Measurements from ENCODE around the gene ZNF185. TPM values are rescaled to one million over a fixed set of nuclear protein-coding genes. Genes with fewer than 3 reads are reported as not detected.

Gene ZNF185
- total and polyA plus RNA-seq, 10 donors, result 2.0 to 13.8 (median 7.8) TPM

GRCh38 chrX:152861826-152862225 is 36.0 kb upstream of the ZNF185 start:
- TF ChIP-seq POLR2AphosphoS5 (IDR thresholded peaks at IDR 0.05), result no peak
- no peak for TF ChIP-seq CTCF (IDR thresholded peaks at IDR 0.05 in 8 of 11, conservative IDR thresholded peaks at IDR 0.05 in 3 of 11)
- TF ChIP-seq POLR2A (IDR thresholded peaks at IDR 0.05), result no peak
- H3K4me1 ChIP-seq, result no peaks in the 10 kb centered on the region
- intact Hi-C loops (cut with DNase I; ENCODE audit: low total_unique reads), result no loop called here
- no peak overlapping the region for H3K27ac ChIP-seq
- peaks cover 0 to 83% (median 13%) of the 10 kb centered on the region in 6 donors for H3K36me3 ChIP-seq
- H3K4me3 ChIP-seq, result no peak overlapping the region
- 74 to 94% (median 92%) methylated on average over 6 of the region's 6 CpGs for WGBS, 5 donors
- DNase-seq, result no peak
- H3K9me3 ChIP-seq, result no peaks in the 10 kb centered on the region
- no peaks in the 10 kb centered on the region for H3K27me3 ChIP-seq (replicated peaks in 1 of 7)

GRCh38 chrX:152865232-152865920 is 32.5 kb upstream of the ZNF185 start:
- Histone ChIP-seq H3K36me3 (peaks cover 0 to 93% (median 19%) of the 10 kb centered on the region in 6 donors), H3K4me3 (no peak overlapping the region), H3K4me1 (no peaks in the 10 kb centered on the region), H3K27ac (no peak overlapping the region), H3K9me3 (no peaks in the 10 kb centered on the region), H3K27me3 (replicated peaks in 1 of 7) (no peaks in the 10 kb centered on the region)
- no peak for DNase-seq
- no peak for TF ChIP-seq CTCF (IDR thresholded peaks at IDR 0.05 in 8 of 11, conservative IDR thresholded peaks at IDR 0.05 in 3 of 11)
- no peak for TF ChIP-seq POLR2AphosphoS5 (IDR thresholded peaks at IDR 0.05)
- no peak for TF ChIP-seq POLR2A (IDR thresholded peaks at IDR 0.05)
- intact Hi-C loops (cut with DNase I; ENCODE audit: low total_unique reads), result no loop called here
- 85 to 98% (median 95%) methylated on average over 9 to 17 of the region's 17 CpGs for WGBS, 5 donors

- WGBS, 5 donors, result 81 to 98% (median 92%) methylated on average over 4 to 5 of the region's 5 CpGs
- H3K36me3 ChIP-seq, result peaks cover 0 to 94% (median 19%) of the 10 kb centered on the region in 6 donors
- intact Hi-C loops (cut with DNase I; ENCODE audit: low total_unique reads), result no loop called here
Observed at GRCh38 chrX:152866386-152866785, 31.5 kb upstream of the ZNF185 start.

GRCh38 chrX:152869972-152870371 is 27.9 kb upstream of the ZNF185 start:
- 77 to 98% (median 95%) methylated on average over 7 of the region's 7 CpGs for WGBS, 5 donors
- intact Hi-C loops (cut with DNase I; ENCODE audit: low total_unique reads), result no loop called here
- TF ChIP-seq CTCF (IDR thresholded peaks at IDR 0.05 in 8 of 11, conservative IDR thresholded peaks at IDR 0.05 in 3 of 11) (no peak), POLR2AphosphoS5 (IDR thresholded peaks at IDR 0.05) (no peak), POLR2A (IDR thresholded peaks at IDR 0.05) (no peak)

More at GRCh38 chrX:152866386-152866785, 31.5 kb upstream of the ZNF185 start:
- H3K4me3 ChIP-seq, result no peak overlapping the region
- no peaks in the 10 kb centered on the region for H3K4me1 ChIP-seq
- TF ChIP-seq POLR2AphosphoS5 (IDR thresholded peaks at IDR 0.05), result no peak
- DNase-seq, result no peak
- H3K9me3 ChIP-seq, result no peaks in the 10 kb centered on the region
- H3K27me3 ChIP-seq (replicated peaks in 1 of 7), result no peaks in the 10 kb centered on the region
- no peak overlapping the region for H3K27ac ChIP-seq

More at GRCh38 chrX:152869972-152870371, 27.9 kb upstream of the ZNF185 start:
- DNase-seq, result no peak
- Histone ChIP-seq H3K27me3 (replicated peaks in 1 of 7) (no peaks in the 10 kb centered on the region), H3K4me1 (no peaks in the 10 kb centered on the region), H3K9me3 (no peaks in the 10 kb centered on the region), H3K4me3 (no peak overlapping the region), H3K27ac (no peak overlapping the region), H3K36me3 (peaks cover 0 to 63% (median 19%) of the 10 kb centered on the region in 6 donors)

Measured in spleen (tissue), 11 donors.